B cell (primary cell): ENCODE measurements around the gene EMB.
"Not testable (repeated sequence)": the region's sequence is repeated elsewhere in the genome, so short reads cannot be mapped to it uniquely, and the experiment has no call there.

Experiments used
- EZH2 ChIP-seq: IDR thresholded peaks from 2 replicates; pipeline ENCODE4 v1.6.1; 2012; ENCODE audit warnings: borderline replicate concordance, low read depth, mild to moderate bottlenecking, moderate library complexity, low read length; ENCODE audit not compliant: insufficient read depth, poor library complexity, severe bottlenecking
- TF ChIP-seq, protein P1 (sequence below): fragments of 200-600 bp; IDR thresholded peaks from one replicate; pipeline ENCODE4 v1.8.0; 2022; ENCODE audit warnings: antibody characterized with exemption, mild to moderate bottlenecking

- TF ChIP-seq, protein P1, sequence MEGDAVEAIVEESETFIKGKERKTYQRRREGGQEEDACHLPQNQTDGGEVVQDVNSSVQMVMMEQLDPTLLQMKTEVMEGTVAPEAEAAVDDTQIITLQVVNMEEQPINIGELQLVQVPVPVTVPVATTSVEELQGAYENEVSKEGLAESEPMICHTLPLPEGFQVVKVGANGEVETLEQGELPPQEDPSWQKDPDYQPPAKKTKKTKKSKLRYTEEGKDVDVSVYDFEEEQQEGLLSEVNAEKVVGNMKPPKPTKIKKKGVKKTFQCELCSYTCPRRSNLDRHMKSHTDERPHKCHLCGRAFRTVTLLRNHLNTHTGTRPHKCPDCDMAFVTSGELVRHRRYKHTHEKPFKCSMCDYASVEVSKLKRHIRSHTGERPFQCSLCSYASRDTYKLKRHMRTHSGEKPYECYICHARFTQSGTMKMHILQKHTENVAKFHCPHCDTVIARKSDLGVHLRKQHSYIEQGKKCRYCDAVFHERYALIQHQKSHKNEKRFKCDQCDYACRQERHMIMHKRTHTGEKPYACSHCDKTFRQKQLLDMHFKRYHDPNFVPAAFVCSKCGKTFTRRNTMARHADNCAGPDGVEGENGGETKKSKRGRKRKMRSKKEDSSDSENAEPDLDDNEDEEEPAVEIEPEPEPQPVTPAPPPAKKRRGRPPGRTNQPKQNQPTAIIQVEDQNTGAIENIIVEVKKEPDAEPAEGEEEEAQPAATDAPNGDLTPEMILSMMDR: not testable (repeated sequence)
- not testable (repeated sequence) for TF ChIP-seq EZH2
Observed at GRCh38 chr5:50489491-50489890, 48.4 kb upstream of the EMB start.
